Measurements from ENCODE around the gene GSE1.

GSE1 gene

DNA sequence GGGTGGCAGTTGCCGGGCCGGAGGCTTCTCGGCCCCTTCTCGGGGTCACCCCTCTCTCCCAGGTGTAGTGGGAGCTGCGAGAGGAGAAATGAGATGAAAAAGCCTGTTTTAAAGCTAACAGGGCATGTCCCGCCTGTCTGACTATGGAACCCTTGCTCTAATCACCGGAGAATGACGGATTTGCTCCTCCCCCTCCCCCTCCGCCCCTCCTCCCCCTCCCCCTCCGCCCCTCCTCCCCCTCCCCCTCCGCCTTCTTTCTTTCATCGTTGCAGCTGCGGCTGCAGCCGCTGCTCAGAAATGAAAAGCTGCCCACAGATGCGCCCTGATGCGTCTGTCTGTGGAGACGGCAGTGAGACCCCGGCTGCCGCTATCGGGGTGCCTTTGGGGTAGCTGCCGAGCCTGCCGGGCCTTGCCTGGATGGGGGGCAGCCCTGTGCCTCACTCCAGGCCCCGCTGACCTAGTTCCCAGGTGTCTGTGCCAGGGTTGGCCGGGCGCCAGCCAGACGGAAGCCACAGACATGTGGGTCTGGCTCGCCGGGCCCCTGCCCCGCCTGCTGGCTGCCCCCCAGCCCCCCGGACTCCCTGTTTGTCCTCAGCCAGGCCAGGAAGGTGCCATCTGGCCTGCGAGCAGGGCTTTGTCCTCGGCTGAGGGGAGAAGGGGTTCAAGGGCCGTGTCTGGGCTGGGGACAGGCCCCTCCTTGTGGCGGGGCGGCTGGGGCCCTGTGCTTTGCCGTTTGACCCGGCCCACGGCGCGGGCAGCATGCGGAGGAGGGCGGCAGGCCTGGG, 37.9 kb downstream of the GSE1 start:
- DNase-seq: no peak

DNA sequence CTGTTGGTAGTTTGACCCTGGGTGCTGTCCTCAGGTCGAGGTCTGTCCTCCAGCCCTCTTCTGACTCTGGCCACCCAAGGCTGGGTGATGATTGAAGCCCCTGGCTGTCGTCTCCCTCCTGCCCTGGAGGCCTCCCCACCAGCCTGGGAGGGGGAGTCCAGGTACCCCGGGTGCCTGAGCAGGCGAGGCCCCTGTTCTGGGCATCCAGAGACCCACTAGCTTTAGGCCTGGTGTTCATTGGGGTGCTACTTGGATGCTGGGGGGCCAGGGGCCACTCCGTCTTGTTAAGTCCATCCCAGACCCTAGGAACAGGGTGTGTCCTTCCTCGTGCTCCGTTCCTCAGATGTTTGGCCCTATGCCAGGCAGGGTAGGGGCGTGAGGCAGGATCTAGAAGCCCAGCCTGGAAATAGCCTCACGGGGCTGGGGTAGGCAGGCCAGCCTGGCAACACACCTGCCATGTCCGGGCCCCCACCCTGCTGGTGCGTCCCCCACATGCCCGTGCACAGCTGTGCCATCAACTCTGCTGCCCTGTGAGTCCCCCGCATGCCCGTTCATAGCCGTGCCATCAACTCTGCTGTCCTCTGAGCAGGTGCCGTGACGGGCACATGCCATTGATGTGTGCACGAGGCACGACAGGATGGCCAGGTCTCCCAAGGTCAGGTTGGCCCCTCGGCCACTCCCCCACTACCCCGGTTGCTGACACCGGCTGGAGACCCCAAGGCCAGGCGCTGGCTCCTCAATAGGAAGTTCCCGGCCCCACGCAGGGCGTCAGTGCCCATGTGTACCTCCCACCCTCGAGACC, 38.7 kb downstream of the GSE1 start:
- DNase-seq: no peak

DNA sequence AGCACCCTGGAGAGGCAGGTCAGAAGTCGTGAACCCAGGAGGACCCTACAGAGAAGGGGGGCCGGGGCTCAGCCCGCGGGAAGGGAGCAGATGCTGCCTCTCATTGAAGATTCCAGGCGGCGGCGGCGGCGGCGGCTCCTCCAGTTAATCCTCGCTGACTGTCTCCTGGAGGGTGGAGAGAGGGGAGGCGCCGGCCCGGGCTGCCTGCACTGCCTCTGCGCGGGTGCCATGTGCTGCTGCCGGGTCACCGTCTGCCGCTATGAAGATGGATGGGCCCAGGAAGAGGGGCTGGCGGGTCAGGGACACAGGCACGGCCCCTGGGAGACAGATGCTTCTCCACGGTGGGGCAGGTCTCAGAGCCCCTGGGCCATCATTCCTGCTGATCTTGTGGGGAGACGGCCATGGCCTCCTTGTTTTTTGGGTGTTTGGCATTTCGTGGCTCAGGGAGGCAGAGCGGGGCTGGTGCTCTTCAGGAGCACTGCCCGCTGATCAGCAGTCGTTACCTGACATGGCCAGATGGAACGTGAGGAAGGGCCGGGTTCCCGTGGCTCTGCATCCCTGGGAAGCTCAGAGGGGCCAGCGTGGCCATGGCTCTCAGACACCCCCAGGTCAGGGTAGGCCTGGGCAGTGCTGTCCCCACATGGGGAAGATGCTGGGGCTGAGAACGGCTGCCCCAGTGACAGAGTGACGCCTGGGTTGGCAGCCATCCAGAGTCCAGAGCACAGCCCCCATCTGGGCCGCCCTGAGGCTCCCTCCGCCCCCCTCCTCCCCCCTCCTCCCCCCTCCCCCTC, 39.5 kb downstream of the GSE1 start:
- no peak for DNase-seq

DNA sequence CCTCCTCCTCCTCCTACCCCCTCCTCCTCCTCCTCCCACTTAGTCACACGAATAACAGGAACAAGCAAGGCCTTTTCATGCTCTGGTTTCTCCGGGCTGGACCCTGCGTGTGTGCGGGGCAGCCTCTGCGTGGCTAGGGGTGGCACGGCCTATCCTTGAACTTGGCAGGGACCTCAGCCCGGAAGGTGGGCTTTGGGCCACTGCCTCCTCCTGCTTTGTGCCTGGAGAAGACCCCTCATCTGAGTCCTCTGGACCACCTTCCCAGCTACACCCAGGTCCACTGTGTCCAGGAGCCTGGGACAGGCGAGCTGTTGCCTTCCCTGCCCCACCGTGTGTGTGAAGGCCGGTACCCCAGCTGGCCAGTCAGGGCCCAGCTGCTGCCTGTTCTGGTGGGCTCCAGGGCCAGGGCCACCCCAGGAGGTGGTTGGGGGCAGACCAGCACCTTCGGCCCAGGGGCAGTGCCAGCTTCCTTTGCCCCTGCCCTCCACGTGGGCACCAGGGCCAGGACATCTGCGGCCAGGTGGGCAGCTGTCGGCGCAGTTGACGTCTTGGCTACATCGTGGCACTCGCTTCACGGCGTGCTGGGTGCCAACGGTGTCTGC, 40.3 kb downstream of the GSE1 start:
- no peak for DNase-seq

DNA sequence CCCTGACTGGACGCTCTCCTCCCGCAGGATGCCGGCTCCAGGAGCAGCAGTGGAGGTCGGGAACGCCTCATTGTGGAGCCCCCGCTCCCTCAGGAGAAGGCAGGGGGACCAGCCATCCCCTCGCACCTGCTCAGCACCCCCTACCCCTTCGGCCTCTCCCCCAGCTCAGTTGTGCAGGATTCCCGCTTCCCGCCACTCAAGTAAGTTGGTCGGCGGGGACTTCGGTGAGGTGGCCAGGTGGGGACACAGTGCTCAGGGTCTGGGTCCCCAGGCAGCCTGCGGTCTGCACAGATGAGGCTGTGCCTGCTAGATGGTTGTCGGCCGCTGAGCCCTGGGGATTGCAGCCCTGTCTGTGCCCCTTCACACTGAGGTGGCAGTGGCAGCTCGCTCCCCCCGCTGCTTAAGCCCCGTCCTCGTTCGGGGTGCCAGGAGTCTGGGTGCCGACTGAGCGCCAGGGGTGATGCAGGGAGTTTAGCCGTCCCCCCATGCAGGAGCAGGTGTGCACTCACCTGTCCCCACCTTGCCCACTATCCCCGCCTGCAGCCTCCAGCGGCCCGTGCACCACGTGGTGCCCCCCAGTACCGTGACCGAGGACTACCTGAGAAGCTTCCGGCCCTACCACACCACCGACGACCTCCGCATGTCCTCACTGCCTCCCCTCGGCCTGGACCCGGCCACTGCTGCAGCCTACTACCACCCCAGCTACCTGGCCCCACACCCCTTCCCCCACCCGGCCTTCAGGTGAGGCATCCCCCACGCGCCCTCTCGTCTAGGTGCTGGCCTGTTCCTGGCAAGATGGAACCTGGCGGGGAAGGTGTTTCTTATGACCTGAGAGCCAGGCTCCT, 41.4 kb downstream of the GSE1 start:
- no peak for DNase-seq

DNA sequence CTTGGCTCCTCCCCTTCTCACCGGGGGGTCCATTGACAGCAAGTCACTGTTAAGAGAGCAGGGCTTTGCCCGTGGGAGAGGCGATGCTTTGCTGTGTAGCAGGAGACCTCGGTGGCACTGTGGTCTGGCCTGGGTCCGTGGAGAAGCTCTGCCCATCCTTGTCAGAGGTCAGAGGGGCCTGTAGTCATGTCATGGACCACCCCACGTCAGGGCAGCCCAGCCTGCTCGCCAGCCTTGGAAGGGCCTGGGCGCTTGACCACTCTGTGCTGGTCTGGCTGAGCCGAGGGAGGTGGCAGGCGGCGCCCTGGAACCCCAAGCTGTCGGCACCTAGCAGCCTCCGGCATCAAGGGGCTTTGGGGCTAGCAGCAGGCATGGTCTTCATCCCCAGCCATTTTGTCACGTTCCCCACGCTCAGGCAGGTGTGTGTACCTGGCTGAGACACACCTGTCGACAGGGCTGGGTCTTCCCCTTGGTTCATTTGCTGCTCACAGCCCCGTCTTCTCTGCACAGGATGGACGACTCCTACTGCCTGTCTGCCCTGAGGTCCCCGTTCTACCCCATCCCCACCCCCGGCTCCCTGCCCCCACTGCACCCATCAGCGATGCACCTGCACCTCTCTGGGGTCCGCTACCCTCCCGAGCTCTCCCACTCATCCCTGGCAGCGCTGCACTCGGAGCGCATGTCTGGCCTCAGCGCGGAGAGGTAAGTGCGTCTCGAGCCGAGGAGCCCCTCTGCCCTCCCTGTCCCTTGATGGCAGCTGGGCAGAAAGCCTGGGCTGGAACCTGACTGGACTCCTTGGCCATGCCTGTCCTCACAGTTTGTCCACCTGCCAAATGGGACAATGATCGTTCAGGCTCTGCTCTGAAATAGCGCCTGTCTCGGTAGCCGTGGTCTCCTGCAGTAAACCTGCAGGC, 42.4 kb downstream of the GSE1 start:
- no peak for DNase-seq

DNA sequence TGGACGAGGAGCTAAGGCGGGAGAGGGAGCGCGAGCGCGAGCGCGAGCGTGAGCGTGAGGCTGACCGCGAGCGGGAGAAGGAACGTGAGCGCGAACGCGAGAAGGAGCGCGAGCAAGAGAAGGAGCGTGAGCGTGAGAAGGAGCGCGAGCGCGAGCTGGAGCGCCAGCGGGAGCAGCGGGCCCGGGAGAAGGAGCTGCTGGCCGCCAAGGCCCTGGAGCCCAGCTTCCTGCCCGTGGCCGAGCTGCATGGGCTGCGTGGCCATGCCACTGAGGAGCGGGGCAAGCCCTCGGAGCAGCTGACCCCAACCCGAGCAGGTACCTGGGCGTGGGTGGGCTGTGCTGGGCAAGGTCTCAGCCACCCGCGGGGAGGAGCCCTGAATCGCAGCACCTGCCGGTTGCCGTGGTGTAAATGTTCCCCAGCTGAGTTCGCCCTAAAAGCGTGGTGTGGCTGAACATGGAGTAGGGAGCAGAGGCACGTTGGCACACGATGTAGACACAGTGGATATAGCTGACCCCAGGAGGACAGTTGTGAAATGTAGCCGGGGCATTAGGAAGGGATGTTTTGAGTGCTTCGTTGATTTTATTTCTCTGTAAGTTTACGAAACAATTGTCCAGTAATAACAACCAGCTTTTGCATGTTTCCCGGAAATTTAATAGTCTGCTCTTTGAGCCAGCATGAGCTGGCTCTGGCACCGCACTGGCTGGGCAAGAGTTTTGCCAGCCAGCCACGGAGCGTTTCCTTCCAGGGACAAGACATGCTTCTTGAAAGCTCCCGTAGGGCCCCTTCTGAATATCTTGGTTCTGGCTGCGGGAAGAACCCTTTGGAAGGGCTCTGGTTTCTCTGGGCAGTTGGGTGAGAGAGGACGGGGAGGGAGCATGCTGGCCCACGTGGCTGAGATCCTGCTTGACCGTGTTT, 43.5 kb downstream of the GSE1 start:
- DNase-seq: no peak

DNA sequence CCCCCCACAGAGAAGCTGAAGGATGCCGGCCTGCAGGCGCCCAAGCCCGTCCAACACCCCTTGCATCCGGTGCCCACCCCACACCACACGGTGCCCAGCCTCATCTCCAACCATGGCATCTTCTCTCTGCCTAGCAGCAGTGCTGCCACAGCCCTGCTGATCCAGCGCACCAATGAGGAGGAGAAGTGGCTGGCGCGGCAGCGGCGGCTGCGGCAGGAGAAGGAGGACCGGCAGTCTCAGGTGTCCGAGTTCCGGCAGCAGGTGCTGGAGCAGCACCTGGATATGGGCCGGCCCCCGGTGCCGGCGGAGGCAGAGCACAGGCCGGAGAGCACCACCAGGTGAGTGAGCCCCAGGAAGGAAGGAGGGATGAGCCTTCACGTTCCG, 44.1 kb downstream of the GSE1 start:
- no peak for DNase-seq

DNA sequence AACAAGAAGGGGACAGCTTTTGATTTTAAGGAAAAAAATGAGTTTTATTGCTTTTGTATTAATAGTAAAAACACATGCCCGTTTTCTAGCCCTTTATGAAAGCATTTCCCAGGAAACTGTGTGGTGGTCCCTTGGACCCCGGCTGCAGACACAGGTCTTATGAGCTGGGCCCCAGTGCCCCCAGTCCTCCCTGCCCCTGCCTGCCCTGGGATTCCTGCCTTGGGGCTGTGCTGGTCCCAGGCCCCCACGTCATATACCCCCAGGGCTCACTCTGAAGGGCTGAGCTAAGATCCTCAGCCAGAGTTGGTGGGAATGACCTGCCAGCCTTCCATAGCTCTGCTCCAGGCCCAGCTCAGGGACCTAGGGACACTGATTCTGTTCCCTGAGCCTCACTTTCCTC, 44.9 kb downstream of the GSE1 start:
- DNase-seq: no peak

DNA sequence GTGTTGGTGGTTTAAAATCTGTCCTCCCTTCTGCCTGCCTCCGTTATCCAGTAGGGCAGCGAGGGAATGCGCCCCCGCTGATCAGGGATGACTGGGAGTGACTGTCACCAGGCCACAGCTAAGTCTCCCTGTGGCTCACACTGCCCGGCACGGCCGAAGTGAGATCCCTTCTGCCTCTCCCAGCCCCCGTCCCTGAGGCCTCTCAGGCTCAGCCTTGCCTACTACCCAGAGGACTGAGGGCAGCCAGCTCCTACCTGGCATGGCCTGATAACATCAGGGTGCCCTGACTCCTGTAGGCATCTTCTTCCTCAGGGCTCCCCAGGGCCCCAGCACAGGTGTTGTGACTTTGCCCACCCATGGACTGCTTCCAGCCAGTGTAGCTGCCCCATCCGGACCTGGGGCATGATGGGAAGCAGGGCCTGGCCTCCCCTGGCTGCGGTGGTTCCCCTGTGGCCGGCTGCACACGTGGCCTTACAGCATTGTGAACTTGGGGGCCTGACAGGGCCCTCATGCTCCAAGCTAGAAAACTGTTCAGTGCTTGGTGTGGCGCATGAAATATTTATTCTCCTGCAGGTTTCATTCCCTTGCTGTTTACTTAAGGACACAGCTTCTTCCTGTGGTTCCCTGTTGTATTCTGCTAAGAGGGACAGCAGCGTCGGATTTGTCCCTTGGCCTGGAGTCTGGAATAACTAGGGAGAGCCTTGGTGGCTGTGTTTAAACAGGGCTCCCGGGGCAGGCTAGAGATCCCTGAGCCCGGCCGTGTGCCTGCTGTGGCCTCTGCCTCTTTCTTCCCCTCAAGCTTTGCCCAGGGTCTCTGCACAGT, 45.6 kb downstream of the GSE1 start:
- DNase-seq: no peak

DNA sequence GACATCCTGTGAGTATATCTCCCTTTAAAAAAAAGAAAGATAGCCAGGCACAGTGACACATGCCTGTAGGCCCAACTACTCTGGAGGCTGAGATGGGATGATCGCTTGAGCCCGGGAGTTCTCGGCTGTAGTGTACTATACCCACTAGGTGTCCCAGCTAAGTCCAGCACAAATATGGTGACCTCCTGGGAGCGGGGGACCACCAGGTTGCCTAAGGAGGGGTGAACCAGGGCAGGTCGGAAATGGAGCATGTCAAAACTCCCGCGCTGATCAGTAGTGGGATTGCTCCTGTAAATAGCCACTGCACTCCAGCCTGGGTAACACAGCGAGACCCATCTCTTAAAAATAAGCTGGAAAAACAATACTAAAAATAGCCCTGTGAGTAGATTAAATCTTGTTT, 46.2 kb downstream of the GSE1 start:
- no peak for DNase-seq

DNA sequence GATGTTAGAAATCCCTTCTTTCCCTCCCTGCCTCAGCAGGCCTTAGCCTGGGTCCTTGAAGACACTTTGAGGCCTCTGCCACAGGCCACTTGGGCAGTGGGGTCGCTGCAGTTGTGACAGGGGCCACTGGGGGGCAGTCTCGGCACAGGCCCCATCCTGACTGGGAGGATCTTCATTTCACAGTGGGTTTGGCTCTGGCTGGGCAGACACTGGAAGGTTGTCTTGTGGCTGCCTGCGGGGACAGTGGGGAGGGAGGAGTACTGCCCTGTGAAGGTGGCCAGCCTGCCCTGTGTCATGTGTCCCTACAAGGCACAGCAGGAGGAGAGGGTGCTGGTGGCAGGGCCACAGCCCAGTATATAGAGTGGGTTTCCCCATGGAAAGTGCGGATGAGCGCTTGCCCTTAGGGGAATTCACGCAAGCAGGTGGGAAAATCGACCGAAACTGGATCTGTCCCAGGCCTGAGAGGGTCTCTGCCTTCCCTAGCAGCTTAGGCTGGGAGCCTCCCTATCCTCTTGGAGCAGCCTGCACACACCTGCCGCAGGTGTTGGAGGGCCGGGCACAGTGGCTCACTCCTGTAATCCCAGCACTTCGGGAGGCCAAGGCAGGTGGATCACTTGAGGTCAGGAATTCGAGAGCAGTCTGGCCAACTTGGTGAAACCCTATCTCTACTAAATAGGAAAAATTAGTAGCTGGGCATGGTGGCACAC, 46.8 kb downstream of the GSE1 start:
- peak; percentile 7 for DNase-seq

DNA sequence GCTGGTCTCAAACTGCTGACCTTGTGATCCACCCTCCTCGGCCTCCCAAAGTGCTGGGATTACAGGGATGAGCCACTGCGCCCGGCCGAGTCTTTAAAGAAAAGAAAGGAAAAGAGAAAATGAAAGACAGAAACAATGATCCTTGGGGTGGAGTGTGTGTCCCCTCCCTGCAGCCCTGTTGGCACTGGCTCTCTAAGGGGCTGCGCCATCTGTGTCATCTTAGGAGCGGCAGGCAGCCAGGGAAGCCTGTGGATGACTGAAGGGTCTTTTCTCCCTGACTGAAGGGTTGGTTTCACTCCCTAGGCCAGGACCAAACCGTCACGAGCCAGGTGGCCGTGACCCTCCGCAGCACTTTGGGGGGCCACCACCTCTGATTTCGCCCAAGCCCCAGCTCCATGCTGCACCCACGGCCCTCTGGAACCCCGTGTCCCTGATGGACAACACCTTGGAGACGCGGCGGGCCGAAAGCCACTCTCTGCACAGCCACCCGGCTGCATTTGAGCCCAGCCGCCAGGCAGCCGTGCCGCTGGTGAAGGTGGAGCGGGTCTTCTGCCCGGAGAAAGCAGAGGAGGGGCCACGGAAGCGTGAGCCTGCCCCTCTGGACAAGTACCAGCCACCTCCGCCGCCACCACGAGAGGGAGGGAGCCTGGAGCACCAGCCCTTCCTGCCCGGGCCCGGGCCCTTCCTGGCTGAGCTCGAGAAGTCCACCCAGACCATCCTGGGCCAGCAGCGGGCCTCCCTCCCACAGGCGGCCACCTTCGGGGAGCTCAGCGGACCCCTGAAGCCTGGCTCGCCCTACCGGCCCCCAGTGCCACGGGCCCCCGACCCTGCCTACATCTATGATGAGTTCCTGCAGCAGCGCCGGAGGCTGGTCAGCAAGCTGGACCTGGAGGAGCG, 48.0 kb downstream of the GSE1 start:
- DNase-seq: no peak

DNA sequence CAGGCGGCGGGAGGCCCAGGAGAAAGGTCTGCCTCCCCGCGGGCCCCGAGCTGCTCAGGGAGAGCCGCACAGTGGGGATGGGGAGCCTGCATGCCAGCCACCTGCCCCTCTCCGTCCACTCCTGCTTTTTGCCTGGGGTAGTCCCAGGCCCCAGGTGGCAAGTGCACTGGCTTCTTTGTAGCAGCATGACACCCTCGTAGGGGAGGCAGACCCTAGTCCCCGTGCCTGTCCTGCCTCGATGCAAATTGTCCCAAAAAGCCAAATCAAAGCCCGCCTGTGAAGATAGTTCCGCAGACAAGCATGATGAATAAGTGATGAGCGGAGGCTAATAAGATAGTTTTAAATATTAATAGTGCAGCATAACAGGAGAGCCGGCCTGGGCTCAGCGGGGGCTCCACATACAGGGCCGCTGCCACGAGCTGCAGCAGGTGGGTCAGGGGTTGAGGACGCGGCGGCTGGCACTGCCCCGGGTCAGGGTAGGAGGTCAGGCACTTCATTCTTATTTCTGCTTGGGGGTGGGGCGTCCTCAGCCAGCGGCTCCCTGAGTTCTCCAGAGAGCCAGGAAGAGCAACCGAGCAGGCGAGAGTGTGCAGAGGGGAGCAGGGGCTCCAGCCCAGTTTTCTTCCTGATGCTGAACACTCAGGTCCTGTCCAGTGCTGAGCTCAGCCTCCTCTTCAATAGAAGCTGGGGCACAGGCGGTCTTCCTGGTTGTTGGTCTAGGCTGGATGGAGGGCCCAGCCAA, 48.8 kb downstream of the GSE1 start:
- DNase-seq: no peak

DNA sequence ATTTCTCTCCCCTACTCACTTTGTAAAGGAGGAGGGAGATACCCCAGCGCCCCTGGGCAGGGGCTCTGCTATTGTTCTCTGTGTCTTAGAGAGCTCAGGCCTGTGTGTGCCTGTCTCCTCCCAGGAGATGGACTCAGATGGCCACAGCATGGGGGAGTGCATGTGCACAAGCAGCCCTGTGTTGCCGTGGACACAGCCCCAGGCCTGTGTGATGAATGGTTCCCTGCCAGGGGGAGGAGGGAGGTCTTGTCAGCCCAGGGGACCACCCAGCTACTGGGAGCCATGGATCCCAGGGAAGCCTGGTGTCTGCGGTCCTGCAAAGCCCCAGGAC, 49.3 kb downstream of the GSE1 start:
- no peak for DNase-seq

DNA sequence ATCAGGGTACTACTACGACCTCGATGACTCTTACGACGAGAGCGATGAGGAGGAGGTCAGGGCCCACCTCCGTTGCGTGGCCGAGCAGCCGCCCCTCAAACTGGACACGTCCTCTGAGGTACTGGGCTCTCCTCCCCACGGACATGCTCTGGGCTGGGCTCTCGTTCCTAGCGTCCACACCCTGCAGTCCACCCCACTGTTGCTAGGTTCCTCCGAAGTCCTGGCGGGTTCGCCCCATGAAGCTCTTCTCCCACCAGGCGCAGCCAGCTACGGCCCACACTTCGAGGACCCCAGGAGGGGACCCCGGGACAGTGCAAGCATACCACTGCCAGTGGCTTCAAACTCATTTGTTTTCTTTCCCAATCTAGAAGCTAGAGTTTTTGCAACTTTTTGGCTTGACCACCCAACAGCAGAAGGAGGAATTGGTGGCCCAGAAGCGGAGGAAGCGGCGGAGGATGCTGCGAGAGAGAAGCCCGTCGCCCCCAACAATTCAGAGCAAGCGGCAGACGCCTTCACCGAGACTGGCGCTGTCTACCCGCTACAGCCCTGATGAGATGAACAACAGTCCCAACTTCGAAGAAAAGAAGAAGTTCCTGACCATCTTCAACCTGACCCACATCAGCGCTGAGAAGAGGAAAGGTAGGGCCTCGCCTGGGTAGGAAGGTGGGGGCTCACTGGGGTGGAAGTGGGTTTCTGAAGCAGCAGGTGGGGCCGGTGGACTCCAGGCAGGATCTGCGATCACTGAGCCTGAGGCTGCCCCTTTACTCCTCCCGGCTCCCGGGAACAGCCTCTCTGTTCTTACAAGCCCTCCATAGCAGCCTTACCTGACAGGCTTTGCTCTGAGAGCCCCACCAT, 50.1 kb downstream of the GSE1 start:
- DNase-seq: no peak
